Adrenal gland (tissue), 12 donors: ENCODE results near the gene ASB1. TPM values are rescaled to one million over a fixed set of nuclear protein-coding genes. Genes with fewer than 3 reads are reported as not detected.

Experiments
- DNase-seq, 7 donors: peaks; one replicate each; pipeline ENCODE4 v3.0.0-alpha.2; 2019 to 2020
- H3K27ac ChIP-seq, 5 donors: fragments of 200-600 bp; sonication (generic) in 4 of 5; 1 replicate in 3 of 5; 2 replicates in 2 of 5; pipeline versions ENCODE4 v1.5.1 to v1.8.0; 2016 to 2020; ENCODE audit warnings: mild to moderate bottlenecking in 1 of 5
- H3K27me3 ChIP-seq: fragments of 200-600 bp; 2 replicates; pipeline ENCODE4 v1.8.0; 2021
- H3K36me3 ChIP-seq, 2 donors: fragments of 200-600 bp; replicated peaks in 1 of 2; 1 replicate in 1 of 2; 2 replicates in 1 of 2; pipeline versions ENCODE4 v1.5.1 to v1.8.0; 2018 to 2022
- H3K4me1 ChIP-seq, 2 donors: fragments of 200-600 bp; replicated peaks in 1 of 2; 1 replicate in 1 of 2; 2 replicates in 1 of 2; pipeline versions ENCODE4 v1.5.1 to v1.8.0; 2018 to 2021
- H3K4me3 ChIP-seq, 4 donors: fragments of 200-600 bp; sonication (generic) in 3 of 4; one replicate each; pipeline ENCODE4 v1.5.1; 2016 to 2018
- H3K9me3 ChIP-seq, 3 donors: fragments of 200-600 bp; sonication (generic) in 1 of 3; replicated peaks in 1 of 3; 1 replicate in 2 of 3; 2 replicates in 1 of 3; pipeline versions ENCODE4 v1.5.1 to v1.8.0; 2016 to 2021
- CTCF ChIP-seq, 6 experiments: fragments of 450-650 bp in 4 of 6; fragments of 200-600 bp in 2 of 6; sonication (generic) in 1 of 6; IDR thresholded peaks; 1 replicate in 5 of 6; 2 replicates in 1 of 6; pipeline versions ENCODE4 v1.5.1 to v1.8.0; 2016 to 2021; ENCODE audit warnings: antibody characterized with exemption in 6 of 6, mild to moderate bottlenecking in 2 of 6, moderate library complexity in 1 of 6
- POLR2A ChIP-seq, 2 donors: fragments of 450-650 bp; IDR thresholded peaks; one replicate each; pipeline ENCODE4 v1.6.1; 2017; ENCODE audit warnings: antibody characterized with exemption in 2 of 2, mild to moderate bottlenecking in 2 of 2, moderate library complexity in 1 of 2
- WGBS, 4 donors: extraction: QIAGEN DNeasy Blood & Tissue Kit in 2 of 4; methylation state at CpG; one replicate each; pipeline versions ENCODE4 v1.1.5 to v1.1.7; 2013 to 2017; 5-methylcytosine and 5-hydroxymethylcytosine counted together
- intact Hi-C, 2 donors: fragments of 100-400 bp; cut with DNase I; formaldehyde crosslinking; loops; one replicate each; pipeline versions ENCODE4 v1.14.1 to v1.15.0; 2022 to 2023
- polyA plus RNA-seq, 3 donors: library from polyadenylated mRNA; stranded (reverse); fragments of 200-250 nt in 2 of 3; fragments of 350-450 nt in 1 of 3; fragmentation: Illumina TruSeq in 1 of 3; extraction: RNeasy Lipid Tissue Mini Kit (QIAGEN cat#74804) in 1 of 3; gene quantifications; one replicate each; pipeline ENCODE4 v1.2.3, GENCODE V29; 2013 to 2014
- total RNA-seq, 9 donors: library from RNA; depleted of rRNA in 4 of 9; stranded (reverse); fragments of >200 nt in 4 of 9; fragments of 120-200 nt in 1 of 9; fragmentation: NEBNext Ultra II Directional in 1 of 9; extraction: Animal tissue kit (Norgen Biotek cat#: 25700) in 1 of 9; gene quantifications; one replicate each; pipeline versions ENCODE4 v1.1.0 to v1.2.4, GENCODE V29; 2013 to 2023
- donor health status: healthy with polysubstance abuse.
- donor health status: Bipolar disorder and iron deficiency.
- donor health status: DM: yes; HTN: yes; CAD: no.
- donor health status: DM: no; HTN: no; CAD: no.
- donor health status: DM: no; HTN: no; CAD: no.
- donor health status: DM: yes; HTN: yes; CAD: no.

The ASB1 gene
- total and polyA plus RNA-seq, 12 donors, result 12.2 to 28.8 (median 19.6) TPM

- H3K4me1 ChIP-seq, result no peaks in the 10 kb centered on the region
- H3K36me3 ChIP-seq, result no peaks in the 10 kb centered on the region
- H3K4me3 ChIP-seq, result no peak overlapping the region
- H3K27me3 ChIP-seq, result no peaks in the 10 kb centered on the region
- no peak overlapping the region for H3K27ac ChIP-seq
- intact Hi-C loops, result loop anchor here in 1 of 2 donors (5.0 kb wide), 1 partner anchor 104 kb away; no protein-coding TSS in a partner anchor
- DNase-seq, result no peak
- TF ChIP-seq POLR2A (IDR thresholded peaks at IDR 0.05) (no peak), CTCF (IDR thresholded peaks at IDR 0.05) (no peak)
- no peaks in the 10 kb centered on the region for H3K9me3 ChIP-seq
- WGBS, 4 donors, result 84 to 89% (median 86%) methylated on average over 6 of the region's 6 CpGs
Observed at GRCh38 chr2:238461491-238461890, 34.8 kb downstream of the ASB1 start.

GRCh38 chr2:238461916-238462315 is 35.2 kb downstream of the ASB1 start:
- no peaks in the 10 kb centered on the region for H3K27me3 ChIP-seq
- intact Hi-C loops, result loop anchor here in 1 of 2 donors (5.0 kb wide), 1 partner anchor 105 kb away; no protein-coding TSS in a partner anchor
- no peak overlapping the region for H3K4me3 ChIP-seq
- no peak overlapping the region for H3K27ac ChIP-seq
- no peaks in the 10 kb centered on the region for H3K4me1 ChIP-seq
- H3K9me3 ChIP-seq, result no peaks in the 10 kb centered on the region
- no peak for DNase-seq
- H3K36me3 ChIP-seq, result no peaks in the 10 kb centered on the region
- no peak for TF ChIP-seq POLR2A (IDR thresholded peaks at IDR 0.05)
- TF ChIP-seq CTCF (IDR thresholded peaks at IDR 0.05), result no peak
- 59 to 77% (median 69%) methylated on average over 6 of the region's 6 CpGs for WGBS, 4 donors

- no peaks in the 10 kb centered on the region for H3K27me3 ChIP-seq
- intact Hi-C loops, result loop anchor here in 1 of 2 donors (5.0 kb wide), 1 partner anchor 106 kb away; no protein-coding TSS in a partner anchor
- no peaks in the 10 kb centered on the region for H3K36me3 ChIP-seq
- no peak overlapping the region for H3K27ac ChIP-seq
- DNase-seq, result no peak
- H3K4me1 ChIP-seq, result no peaks in the 10 kb centered on the region
- WGBS, 4 donors, result 53 to 60% (median 60%) methylated on average over 2 of the region's 2 CpGs
- TF ChIP-seq CTCF (IDR thresholded peaks at IDR 0.05), result peak; percentile 57 to 84 (median 72)
- no peak for TF ChIP-seq POLR2A (IDR thresholded peaks at IDR 0.05)
- no peak overlapping the region for H3K4me3 ChIP-seq
- no peaks in the 10 kb centered on the region for H3K9me3 ChIP-seq
Observed at GRCh38 chr2:238462782-238463396, 36.2 kb downstream of the ASB1 start.

GRCh38 chr2:238464389-238464788 is 37.7 kb downstream of the ASB1 start:
- no peaks in the 10 kb centered on the region for H3K4me1 ChIP-seq
- no peak overlapping the region for H3K27ac ChIP-seq
- peak in 1 of 7 donors; percentile 13 for DNase-seq
- intact Hi-C loops, result loop anchor here in 1 of 2 donors (5.0 kb wide), 1 partner anchor 107 kb away; no protein-coding TSS in a partner anchor
- TF ChIP-seq CTCF (IDR thresholded peaks at IDR 0.05) (no peak), POLR2A (IDR thresholded peaks at IDR 0.05) (no peak)
- no peak overlapping the region for H3K4me3 ChIP-seq
- 87 to 95% (median 89%) methylated on average over 8 to 10 of the region's 10 CpGs for WGBS, 4 donors
- no peaks in the 10 kb centered on the region for H3K36me3 ChIP-seq
- no peaks in the 10 kb centered on the region for H3K9me3 ChIP-seq
- no peaks in the 10 kb centered on the region for H3K27me3 ChIP-seq
